ENCODE results near the gene DGCR6. TPM values are rescaled to one million over a fixed set of nuclear protein-coding genes. Genes with fewer than 3 reads are reported as not detected.
"Not testable (repeated sequence)": the region's sequence is repeated elsewhere in the genome, so short reads cannot be mapped to it uniquely, and the experiment has no call there.

DGCR6 gene
- total and polyA plus RNA-seq, 2 of the 4 experiments (the other 2 are of a cell fraction): 0.54 to 0.58 TPM

GRCh38 chr22:18957621-18958320 lies 51.7 kb downstream of the DGCR6 start:
- H3K4me3 ChIP-seq (ENCODE audit: insufficient read depth, low read depth, low read length); H3K9me1 ChIP-seq (ENCODE audit: insufficient read depth, low read length); H4K20me1 ChIP-seq (ENCODE audit: insufficient read depth, low read length); H3K9ac ChIP-seq (ENCODE audit: low read depth, low read length); H3K23ac ChIP-seq (ENCODE audit: low read depth, low read length); H2AFZ ChIP-seq (replicated peaks; ENCODE audit: low read length, poor library complexity); H3K27ac ChIP-seq (ENCODE audit: insufficient read depth, low read length); H3K4me2 ChIP-seq (ENCODE audit: low read depth, low read length); intact Hi-C loops (cut with micrococcal nuclease); CTCF ChIA-PET; H3K4me1 ChIP-seq (ENCODE audit: control insufficient read depth, insufficient read depth, low read length); H2BK20ac ChIP-seq (ENCODE audit: low read depth, low read length); H3K9me3 ChIP-seq (ENCODE audit: control insufficient read depth, insufficient read depth, low read length); H4K8ac ChIP-seq (ENCODE audit: low read depth in 2 of 2, low read length in 2 of 2); H2BK120ac ChIP-seq (ENCODE audit: low read depth, low read length); H3K36me3 ChIP-seq (ENCODE audit: control insufficient read depth, insufficient read depth, low read length); DNase-seq; H4K5ac ChIP-seq (ENCODE audit: low read depth, low read length); ATAC-seq (ENCODE audit: low read depth); H4K91ac ChIP-seq (ENCODE audit: insufficient read depth, low read depth, low read length); H3K79me1 ChIP-seq (ENCODE audit: low read depth in 1 of 2, low read length in 2 of 2); H2BK5ac ChIP-seq (ENCODE audit: low read depth, low read length, poor library complexity, severe bottlenecking); H3K14ac ChIP-seq (replicated peaks; ENCODE audit: low read depth, low read length); dilution Hi-C loops (cut with HindIII; ENCODE audit: low sequenced_read_pairs, unreplicated experiment); H2BK15ac ChIP-seq (ENCODE audit: low read depth, low read length); POLR2A ChIA-PET (ENCODE audit: unreplicated experiment); H3K4ac ChIP-seq (ENCODE audit: low read depth, low read length); H2AK5ac ChIP-seq (ENCODE audit: low read depth, low read length); H2AK9ac ChIP-seq (replicated peaks; ENCODE audit: low read depth, low read length, poor library complexity); H3K18ac ChIP-seq (ENCODE audit: low read depth, low read length); BruUV-seq (replicated peaks); H3K27me3 ChIP-seq (ENCODE audit: control insufficient read depth, insufficient read depth, low read length); H3K56ac ChIP-seq (ENCODE audit: extremely low read depth, insufficient read depth, low read length): not testable (repeated sequence)
- in situ Hi-C loops (cut with MboI; ENCODE audit: low sequenced_read_pairs): loop anchor here (25.0 kb wide), 1 partner anchor 405 kb away; no protein-coding TSS in a partner anchor
- 85% methylated on average over 4 of the region's 18 CpGs; no CpG with 5 or more reads in 1 of the 2 experiments for WGBS, 2 experiments (ENCODE audit: extremely low coverage in 2 of 2, insufficient read length in 1 of 2)

GRCh38 chr22:18958321-18958705 lies 52.2 kb downstream of the DGCR6 start:
- H3K9ac ChIP-seq (ENCODE audit: low read depth, low read length); H3K9me3 ChIP-seq (ENCODE audit: control insufficient read depth, insufficient read depth, low read length); H2AK9ac ChIP-seq (replicated peaks; ENCODE audit: low read depth, low read length, poor library complexity); CTCF ChIA-PET; dilution Hi-C loops (cut with HindIII; ENCODE audit: low sequenced_read_pairs, unreplicated experiment); H3K56ac ChIP-seq (ENCODE audit: extremely low read depth, insufficient read depth, low read length); H2BK20ac ChIP-seq (ENCODE audit: low read depth, low read length); H4K91ac ChIP-seq (ENCODE audit: insufficient read depth, low read depth, low read length); H3K18ac ChIP-seq (ENCODE audit: low read depth, low read length); H3K27me3 ChIP-seq (ENCODE audit: control insufficient read depth, insufficient read depth, low read length); H3K23ac ChIP-seq (ENCODE audit: low read depth, low read length); ATAC-seq (ENCODE audit: low read depth); H2BK15ac ChIP-seq (ENCODE audit: low read depth, low read length); H3K4me3 ChIP-seq (ENCODE audit: insufficient read depth, low read depth, low read length); H2BK120ac ChIP-seq (ENCODE audit: low read depth, low read length); intact Hi-C loops (cut with micrococcal nuclease); H2AK5ac ChIP-seq (ENCODE audit: low read depth, low read length); H3K36me3 ChIP-seq (ENCODE audit: control insufficient read depth, insufficient read depth, low read length); DNase-seq; H3K4me2 ChIP-seq (ENCODE audit: low read depth, low read length); H3K14ac ChIP-seq (replicated peaks; ENCODE audit: low read depth, low read length); H3K9me1 ChIP-seq (ENCODE audit: insufficient read depth, low read length); POLR2A ChIA-PET (ENCODE audit: unreplicated experiment); H4K5ac ChIP-seq (ENCODE audit: low read depth, low read length); H2BK5ac ChIP-seq (ENCODE audit: low read depth, low read length, poor library complexity, severe bottlenecking); H3K27ac ChIP-seq (ENCODE audit: insufficient read depth, low read length); BruUV-seq (replicated peaks); H3K4me1 ChIP-seq (ENCODE audit: control insufficient read depth, insufficient read depth, low read length); H4K20me1 ChIP-seq (ENCODE audit: insufficient read depth, low read length); H4K8ac ChIP-seq (ENCODE audit: low read depth in 2 of 2, low read length in 2 of 2); H2AFZ ChIP-seq (replicated peaks; ENCODE audit: low read length, poor library complexity); H3K4ac ChIP-seq (ENCODE audit: low read depth, low read length); H3K79me1 ChIP-seq (ENCODE audit: low read depth in 1 of 2, low read length in 2 of 2): not testable (repeated sequence)
- in situ Hi-C loops (cut with MboI; ENCODE audit: low sequenced_read_pairs): loop anchor here (25.0 kb wide), 1 partner anchor 404 kb away; no protein-coding TSS in a partner anchor
- 67% methylated on average over 1 of the region's 18 CpGs; no CpG with 5 or more reads in 1 of the 2 experiments for WGBS, 2 experiments (ENCODE audit: extremely low coverage in 2 of 2, insufficient read length in 1 of 2)
